Testis (tissue), 2 donors: ENCODE data around the gene MRGPRX4.
"Not testable (repeated sequence)": the region's sequence is repeated elsewhere in the genome, so short reads cannot be mapped to it uniquely, and the experiment has no call there.

Experiments
- POLR2A ChIP-seq: fragments of 450-650 bp; IDR thresholded peaks from one replicate; pipeline ENCODE4 v1.6.1; 2017; ENCODE audit warnings: antibody characterized with exemption, mild to moderate bottlenecking, moderate library complexity
- TF ChIP-seq, protein P1 (sequence below), 3 experiments: fragments of 450-650 bp in 2 of 3; fragments of 200-600 bp in 1 of 3; sonication (generic) in 1 of 3; IDR thresholded peaks; one replicate each; pipeline ENCODE4 v1.5.1; 2016 to 2019; ENCODE audit warnings: antibody characterized with exemption in 3 of 3, mild to moderate bottlenecking in 2 of 3, moderate library complexity in 1 of 3

DNA sequence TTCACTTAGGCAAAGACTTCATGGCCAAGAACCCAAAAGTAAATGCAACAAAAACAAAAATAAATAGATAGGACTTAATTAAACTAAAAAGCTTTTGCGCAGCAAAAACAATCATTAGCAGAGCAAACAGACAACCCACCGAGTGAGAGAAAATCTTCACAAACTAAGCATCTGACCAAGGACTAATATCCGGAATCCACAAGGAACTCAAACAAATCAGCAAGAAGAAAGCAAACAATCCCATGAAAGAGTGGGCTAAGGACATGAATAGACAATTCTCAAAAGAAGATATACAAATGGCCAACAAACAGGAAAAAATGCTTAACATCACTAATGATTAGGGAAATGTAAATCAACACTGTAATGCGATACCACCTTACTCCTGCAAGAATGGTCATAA lies 41.5 kb upstream of the MRGPRX4 start:
- TF ChIP-seq, protein P1, sequence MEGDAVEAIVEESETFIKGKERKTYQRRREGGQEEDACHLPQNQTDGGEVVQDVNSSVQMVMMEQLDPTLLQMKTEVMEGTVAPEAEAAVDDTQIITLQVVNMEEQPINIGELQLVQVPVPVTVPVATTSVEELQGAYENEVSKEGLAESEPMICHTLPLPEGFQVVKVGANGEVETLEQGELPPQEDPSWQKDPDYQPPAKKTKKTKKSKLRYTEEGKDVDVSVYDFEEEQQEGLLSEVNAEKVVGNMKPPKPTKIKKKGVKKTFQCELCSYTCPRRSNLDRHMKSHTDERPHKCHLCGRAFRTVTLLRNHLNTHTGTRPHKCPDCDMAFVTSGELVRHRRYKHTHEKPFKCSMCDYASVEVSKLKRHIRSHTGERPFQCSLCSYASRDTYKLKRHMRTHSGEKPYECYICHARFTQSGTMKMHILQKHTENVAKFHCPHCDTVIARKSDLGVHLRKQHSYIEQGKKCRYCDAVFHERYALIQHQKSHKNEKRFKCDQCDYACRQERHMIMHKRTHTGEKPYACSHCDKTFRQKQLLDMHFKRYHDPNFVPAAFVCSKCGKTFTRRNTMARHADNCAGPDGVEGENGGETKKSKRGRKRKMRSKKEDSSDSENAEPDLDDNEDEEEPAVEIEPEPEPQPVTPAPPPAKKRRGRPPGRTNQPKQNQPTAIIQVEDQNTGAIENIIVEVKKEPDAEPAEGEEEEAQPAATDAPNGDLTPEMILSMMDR (IDR thresholded peaks at IDR 0.05), result not testable (repeated sequence)
- not testable (repeated sequence) for TF ChIP-seq POLR2A
